Suprapubic skin (tissue), 4 donors: ENCODE measurements around the gene DLL4. TPM values are rescaled to one million over a fixed set of nuclear protein-coding genes. Genes with fewer than 3 reads are reported as not detected.

Experiments
- DNase-seq, 2 donors: peaks; one replicate each; pipeline ENCODE4 v3.0.0-alpha.2; 2019; ENCODE audit warnings: low spot score in 2 of 2
- H3K27ac ChIP-seq: fragments of 200-600 bp; sonication (generic); one replicate; pipeline ENCODE4 v1.5.1; 2019
- H3K27me3 ChIP-seq: fragments of 200-600 bp; sonication (generic); one replicate; pipeline ENCODE4 v1.5.1; 2019
- H3K36me3 ChIP-seq: fragments of 200-600 bp; sonication (generic); one replicate; pipeline ENCODE4 v1.5.1; 2019
- H3K4me1 ChIP-seq: fragments of 200-600 bp; sonication (generic); one replicate; pipeline ENCODE4 v1.5.1; 2019
- H3K4me3 ChIP-seq: fragments of 200-600 bp; sonication (generic); one replicate; pipeline ENCODE4 v1.5.1; 2019; ENCODE audit warnings: mild to moderate bottlenecking
- H3K9me3 ChIP-seq: fragments of 200-600 bp; sonication (generic); one replicate; pipeline ENCODE4 v1.5.1; 2019
- CTCF ChIP-seq, 2 donors: fragments of 200-600 bp in 1 of 2; fragments of 450-650 bp in 1 of 2; sonication (generic) in 1 of 2; IDR thresholded peaks; one replicate each; pipeline ENCODE4 v1.5.1; 2016 to 2019; ENCODE audit warnings: antibody characterized with exemption in 2 of 2, mild to moderate bottlenecking in 1 of 2, moderate library complexity in 1 of 2
- EP300 ChIP-seq: sonication (generic); formaldehyde crosslinking; IDR thresholded peaks from one replicate; pipeline ENCODE4 v1.6.1; 2017; ENCODE audit warnings: antibody characterized with exemption
- POLR2A ChIP-seq, 2 donors: fragments of 450-650 bp; IDR thresholded peaks; one replicate each; pipeline ENCODE4 v1.6.1; 2017; ENCODE audit warnings: antibody characterized with exemption in 2 of 2, mild to moderate bottlenecking in 2 of 2, moderate library complexity in 2 of 2
- POLR2AphosphoS5 ChIP-seq, 3 donors: sonication (generic); formaldehyde crosslinking; IDR thresholded peaks; one replicate each; pipeline ENCODE4 v1.6.1; 2017; ENCODE audit warnings: antibody characterized with exemption in 3 of 3
- WGBS: methylation state at CpG from one replicate; pipeline ENCODE4 v1.1.5; 2018; 5-methylcytosine and 5-hydroxymethylcytosine counted together
- total RNA-seq, 4 donors: library from RNA; depleted of rRNA; stranded (reverse); fragments of >200 nt; gene quantifications; one replicate each; pipeline ENCODE4 v1.1.0, GENCODE V29; 2016

The DLL4 gene
- total RNA-seq, 4 donors from 2014 or later: 0.47 to 5.3 (median 2.6) TPM

GRCh38 chr15:40963201-40963600 lies 34.1 kb downstream of the DLL4 start:
- H3K4me3 ChIP-seq: no peak overlapping the region
- WGBS: 89% methylated on average over 12 of the region's 12 CpGs
- H3K27ac ChIP-seq: no peak overlapping the region
- no peaks in the 10 kb centered on the region for H3K4me1 ChIP-seq
- no peaks in the 10 kb centered on the region for H3K36me3 ChIP-seq
- no peaks in the 10 kb centered on the region for H3K9me3 ChIP-seq
- H3K27me3 ChIP-seq: no peaks in the 10 kb centered on the region
- TF ChIP-seq POLR2A (IDR thresholded peaks at IDR 0.05) (no peak), CTCF (IDR thresholded peaks at IDR 0.05) (no peak), POLR2AphosphoS5 (IDR thresholded peaks at IDR 0.05) (no peak), EP300 (no peak)
- no peak for DNase-seq

- Histone ChIP-seq H3K27me3 (no peaks in the 10 kb centered on the region), H3K36me3 (no peaks in the 10 kb centered on the region), H3K4me1 (no peaks in the 10 kb centered on the region), H3K27ac (no peak overlapping the region), H3K4me3 (no peak overlapping the region), H3K9me3 (no peaks in the 10 kb centered on the region)
- DNase-seq: no peak
- no peak for TF ChIP-seq CTCF (IDR thresholded peaks at IDR 0.05)
- TF ChIP-seq POLR2AphosphoS5 (IDR thresholded peaks at IDR 0.05): no peak
- WGBS: 86% methylated on average over 8 of the region's 8 CpGs
These were observed 34.9 kb downstream of the DLL4 start for GRCh38 chr15:40964006-40964405.

- no peaks in the 10 kb centered on the region for H3K9me3 ChIP-seq
- 86% methylated on average over 13 of the region's 13 CpGs for WGBS
- no peak for TF ChIP-seq EP300
- TF ChIP-seq POLR2A (IDR thresholded peaks at IDR 0.05): no peak
- no peak for TF ChIP-seq POLR2AphosphoS5 (IDR thresholded peaks at IDR 0.05)
- no peak for TF ChIP-seq CTCF (IDR thresholded peaks at IDR 0.05)
These were observed 35.5 kb downstream of the DLL4 start for GRCh38 chr15:40964634-40965033.

GRCh38 chr15:40968290-40969085 lies 39.3 kb downstream of the DLL4 start:
- TF ChIP-seq EP300 (no peak), CTCF (IDR thresholded peaks at IDR 0.05) (no peak), POLR2AphosphoS5 (IDR thresholded peaks at IDR 0.05) (no peak), POLR2A (IDR thresholded peaks at IDR 0.05) (no peak)
- Histone ChIP-seq H3K9me3 (no peaks in the 10 kb centered on the region), H3K27me3 (no peaks in the 10 kb centered on the region), H3K4me3 (no peak overlapping the region), H3K4me1 (peaks cover 2% of the 10 kb centered on the region), H3K27ac (no peak overlapping the region), H3K36me3 (no peaks in the 10 kb centered on the region)
- no peak for DNase-seq
- 80% methylated on average over 7 of the region's 7 CpGs for WGBS

More at GRCh38 chr15:40964634-40965033, 35.5 kb downstream of the DLL4 start:
- H3K27me3 ChIP-seq: no peaks in the 10 kb centered on the region
- no peak for DNase-seq
- no peak overlapping the region for H3K4me3 ChIP-seq
- no peak overlapping the region for H3K27ac ChIP-seq
- H3K36me3 ChIP-seq: no peaks in the 10 kb centered on the region
- no peaks in the 10 kb centered on the region for H3K4me1 ChIP-seq

- no peaks in the 10 kb centered on the region for H3K36me3 ChIP-seq
- no peak for DNase-seq
- TF ChIP-seq POLR2AphosphoS5 (IDR thresholded peaks at IDR 0.05) (no peak), CTCF (IDR thresholded peaks at IDR 0.05) (no peak), POLR2A (IDR thresholded peaks at IDR 0.05) (no peak), EP300 (no peak)
- no peak overlapping the region for H3K4me3 ChIP-seq
- H3K4me1 ChIP-seq: peaks cover 2% of the 10 kb centered on the region
- no peaks in the 10 kb centered on the region for H3K27me3 ChIP-seq
- H3K27ac ChIP-seq: no peak overlapping the region
- no peaks in the 10 kb centered on the region for H3K9me3 ChIP-seq
- WGBS: 95% methylated on average over 8 of the region's 8 CpGs
These were observed 40.2 kb downstream of the DLL4 start for GRCh38 chr15:40969363-40969762.
